ENCODE measurements around the gene MYCBP2. TPM values are rescaled to one million over a fixed set of nuclear protein-coding genes. Genes with fewer than 3 reads are reported as not detected.

The MYCBP2 gene
- total RNA-seq, 4 donors from 2014 or later = 115 to 165 (median 131) TPM

DNA sequence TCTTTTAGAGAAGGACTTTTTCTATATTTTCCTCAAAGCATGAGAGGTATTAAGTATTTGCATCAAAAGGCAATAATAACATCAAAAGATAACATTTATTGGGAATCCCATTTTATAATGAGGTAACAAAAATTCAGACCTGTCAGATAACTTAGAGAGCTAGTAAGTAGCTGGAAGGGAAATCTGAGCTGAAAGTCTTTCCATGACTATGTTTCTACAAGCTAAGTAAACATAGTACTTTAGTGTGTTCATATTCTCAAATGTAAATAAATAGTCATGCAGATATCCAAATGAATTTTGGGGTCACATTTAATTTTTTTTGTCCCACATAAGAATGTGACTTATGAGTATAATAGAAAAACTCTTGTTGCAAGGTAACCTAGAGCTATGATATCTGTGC, 212.6 kb downstream of the MYCBP2 start:
- Histone ChIP-seq H3K9me3 (no peaks in the 10 kb centered on the region), H3K4me1 (no peaks in the 10 kb centered on the region), H3K36me3 (peaks cover 0 to 10% of the 10 kb centered on the region in 2 donors), H3K4me3 (replicated peaks in 1 of 3) (no peak overlapping the region), H3K27ac (no peak overlapping the region), H3K27me3 (no peaks in the 10 kb centered on the region)
- intact Hi-C loops (cut with DNase I) = no loop called here
- TF ChIP-seq POLR2A (IDR thresholded peaks at IDR 0.05) = no peak
- TF ChIP-seq, protein P1, sequence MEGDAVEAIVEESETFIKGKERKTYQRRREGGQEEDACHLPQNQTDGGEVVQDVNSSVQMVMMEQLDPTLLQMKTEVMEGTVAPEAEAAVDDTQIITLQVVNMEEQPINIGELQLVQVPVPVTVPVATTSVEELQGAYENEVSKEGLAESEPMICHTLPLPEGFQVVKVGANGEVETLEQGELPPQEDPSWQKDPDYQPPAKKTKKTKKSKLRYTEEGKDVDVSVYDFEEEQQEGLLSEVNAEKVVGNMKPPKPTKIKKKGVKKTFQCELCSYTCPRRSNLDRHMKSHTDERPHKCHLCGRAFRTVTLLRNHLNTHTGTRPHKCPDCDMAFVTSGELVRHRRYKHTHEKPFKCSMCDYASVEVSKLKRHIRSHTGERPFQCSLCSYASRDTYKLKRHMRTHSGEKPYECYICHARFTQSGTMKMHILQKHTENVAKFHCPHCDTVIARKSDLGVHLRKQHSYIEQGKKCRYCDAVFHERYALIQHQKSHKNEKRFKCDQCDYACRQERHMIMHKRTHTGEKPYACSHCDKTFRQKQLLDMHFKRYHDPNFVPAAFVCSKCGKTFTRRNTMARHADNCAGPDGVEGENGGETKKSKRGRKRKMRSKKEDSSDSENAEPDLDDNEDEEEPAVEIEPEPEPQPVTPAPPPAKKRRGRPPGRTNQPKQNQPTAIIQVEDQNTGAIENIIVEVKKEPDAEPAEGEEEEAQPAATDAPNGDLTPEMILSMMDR (IDR thresholded peaks at IDR 0.05) = no peak
- no peak for DNase-seq

DNA sequence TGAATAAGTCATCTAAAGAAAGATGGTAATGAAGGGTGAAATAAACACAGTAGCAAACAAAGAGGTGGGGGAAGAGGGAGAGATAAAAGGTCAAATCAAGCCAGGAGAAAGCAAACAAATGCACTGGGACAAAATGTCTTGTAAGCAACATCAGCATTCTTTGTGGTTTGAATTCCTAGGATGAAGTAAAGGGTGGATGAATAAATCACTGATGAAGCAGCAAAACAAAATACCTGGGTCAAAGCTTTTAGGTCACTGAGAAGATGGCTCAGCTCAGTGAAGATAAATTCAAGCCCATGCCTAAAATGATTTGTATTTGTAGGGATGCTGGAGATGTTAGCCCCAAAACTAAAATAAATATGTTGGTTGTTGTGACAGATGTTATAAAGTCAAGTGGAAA, 213.4 kb downstream of the MYCBP2 start:
- TF ChIP-seq, protein P1 (IDR thresholded peaks at IDR 0.05) = no peak
- no peak for TF ChIP-seq POLR2A (IDR thresholded peaks at IDR 0.05)

DNA sequence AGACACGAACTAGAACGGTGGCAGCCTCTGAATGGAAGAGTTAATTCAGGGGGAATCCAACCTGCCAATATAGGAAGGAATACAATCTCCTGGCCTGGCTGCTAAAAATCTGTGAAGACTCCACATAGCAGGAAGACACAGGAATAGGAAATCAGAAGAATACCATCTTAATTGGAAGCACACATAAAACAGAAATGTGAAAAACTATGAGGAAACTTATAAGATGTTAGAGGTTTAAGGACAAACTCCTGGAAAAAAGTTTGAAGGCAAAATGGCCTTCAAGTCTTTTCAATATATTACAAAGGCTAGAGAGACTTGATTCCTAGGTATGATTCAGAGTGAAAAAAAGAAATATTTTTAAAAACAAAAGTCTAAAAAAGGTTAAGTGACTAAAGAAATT, 221.8 kb downstream of the MYCBP2 start:
- Histone ChIP-seq H3K27me3 (no peaks in the 10 kb centered on the region), H3K36me3 (no peaks in the 10 kb centered on the region), H3K4me1 (no peaks in the 10 kb centered on the region), H3K9me3 (no peaks in the 10 kb centered on the region), H3K27ac (no peak overlapping the region), H3K4me3 (replicated peaks in 1 of 3) (no peak overlapping the region)
- WGBS, 2 donors = 95 to 97% methylated on average over 2 of the region's 2 CpGs
- TF ChIP-seq, protein P1 (IDR thresholded peaks at IDR 0.05) = no peak
- TF ChIP-seq POLR2A (IDR thresholded peaks at IDR 0.05) = no peak
- DNase-seq = no peak
- intact Hi-C loops (cut with DNase I) = no loop called here

More for the DNA sequence above, 213.4 kb downstream of the MYCBP2 start:
- DNase-seq = no peak
- intact Hi-C loops (cut with DNase I) = no loop called here
- no peaks in the 10 kb centered on the region for H3K4me1 ChIP-seq
- H3K9me3 ChIP-seq = no peaks in the 10 kb centered on the region
- no peak overlapping the region for H3K27ac ChIP-seq
- H3K36me3 ChIP-seq = peaks cover 0 to 6% of the 10 kb centered on the region in 2 donors
- no peak overlapping the region for H3K4me3 ChIP-seq (replicated peaks in 1 of 3)
- no peaks in the 10 kb centered on the region for H3K27me3 ChIP-seq

DNA sequence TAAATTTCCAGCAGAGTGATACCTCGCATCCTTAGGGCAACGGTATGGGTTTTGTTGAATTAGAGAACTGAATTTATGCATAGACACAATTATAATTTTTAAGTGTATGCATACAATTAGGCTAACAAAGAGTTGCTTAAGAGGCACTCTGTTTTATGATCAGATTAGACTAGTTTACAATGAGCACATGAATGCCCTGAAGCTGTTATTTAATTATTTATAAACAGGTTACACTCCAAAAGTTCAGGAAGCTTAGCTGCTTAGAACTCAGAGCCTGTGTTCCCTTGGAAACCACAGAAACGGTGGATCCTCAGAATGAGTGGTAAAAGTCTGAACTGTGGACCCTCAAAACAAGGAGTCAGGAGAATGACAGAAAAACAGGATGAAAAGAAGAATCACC, 227.5 kb downstream of the MYCBP2 start:
- Histone ChIP-seq H3K4me3 (replicated peaks in 1 of 3) (no peak overlapping the region), H3K4me1 (no peaks in the 10 kb centered on the region), H3K36me3 (peaks cover 9 to 10% of the 10 kb centered on the region in 2 donors), H3K9me3 (no peaks in the 10 kb centered on the region), H3K27ac (no peak overlapping the region), H3K27me3 (no peaks in the 10 kb centered on the region)
- 91 to 93% methylated on average over 3 of the region's 3 CpGs for WGBS, 2 donors
- DNase-seq = no peak
- intact Hi-C loops (cut with DNase I) = no loop called here
- no peak for TF ChIP-seq POLR2A (IDR thresholded peaks at IDR 0.05)

DNA sequence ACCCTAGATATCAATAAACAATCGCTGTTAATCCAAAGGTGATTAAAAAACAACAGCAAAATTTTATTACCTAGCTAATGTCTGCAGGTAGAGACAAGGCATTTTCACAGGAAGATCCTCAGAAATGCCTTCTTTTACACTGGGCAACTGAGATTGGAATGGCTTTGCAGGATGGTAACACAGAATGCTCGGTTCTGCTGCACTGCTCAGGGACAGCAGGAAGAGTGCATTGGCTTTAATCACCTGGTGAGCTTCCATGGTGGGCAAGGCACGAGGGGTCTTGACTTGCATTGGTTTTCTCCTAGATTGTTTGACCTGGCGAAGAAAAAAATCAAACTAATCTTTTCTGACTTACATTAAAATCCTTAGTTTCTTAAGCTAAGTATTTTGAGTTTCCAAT, 231.6 kb downstream of the MYCBP2 start:
- TF ChIP-seq POLR2A (IDR thresholded peaks at IDR 0.05) = no peak
- TF ChIP-seq, protein P1 (IDR thresholded peaks at IDR 0.05) = no peak
- DNase-seq = no peak
- Histone ChIP-seq H3K4me3 (replicated peaks in 1 of 3) (no peak overlapping the region), H3K9me3 (no peaks in the 10 kb centered on the region), H3K27ac (no peak overlapping the region), H3K4me1 (no peaks in the 10 kb centered on the region), H3K27me3 (no peaks in the 10 kb centered on the region), H3K36me3 (peaks cover 11 to 26% of the 10 kb centered on the region in 2 donors)
- intact Hi-C loops (cut with DNase I) = no loop called here
- WGBS, 2 donors = 95 to 97% methylated on average over 4 of the region's 4 CpGs

DNA sequence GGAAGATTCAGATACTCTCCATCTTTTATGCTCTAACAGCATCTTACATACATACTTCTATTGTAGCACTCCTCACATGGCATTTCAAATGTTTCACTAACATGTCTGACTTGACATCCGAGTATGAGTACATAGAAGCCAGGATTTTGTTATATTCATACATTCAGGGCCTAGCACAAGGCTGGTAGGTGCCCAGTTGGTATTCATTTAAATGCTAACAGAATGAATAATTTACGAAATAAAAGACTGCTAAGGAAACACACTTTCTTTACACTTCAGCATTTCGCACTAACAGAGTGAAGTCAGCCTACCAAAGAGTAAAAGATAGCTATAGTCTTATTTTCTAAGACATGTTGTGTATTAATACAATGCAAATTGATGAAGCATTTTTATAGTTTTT, 232.1 kb downstream of the MYCBP2 start:
- peaks cover 13 to 26% of the 10 kb centered on the region in 2 donors for H3K36me3 ChIP-seq
- 98 to 99% methylated on average over 3 of the region's 3 CpGs for WGBS, 2 donors

More for the DNA sequence above, 232.1 kb downstream of the MYCBP2 start:
- H3K4me1 ChIP-seq = no peaks in the 10 kb centered on the region
- H3K27me3 ChIP-seq = no peaks in the 10 kb centered on the region
- no peaks in the 10 kb centered on the region for H3K9me3 ChIP-seq
- intact Hi-C loops (cut with DNase I) = no loop called here
- no peak overlapping the region for H3K4me3 ChIP-seq (replicated peaks in 1 of 3)
- DNase-seq = no peak
- no peak overlapping the region for H3K27ac ChIP-seq
- TF ChIP-seq, protein P1 (IDR thresholded peaks at IDR 0.05) = no peak
- TF ChIP-seq POLR2A (IDR thresholded peaks at IDR 0.05) = no peak
